ENCODE measurements around the gene TTLL13. TPM values are rescaled to one million over a fixed set of nuclear protein-coding genes. Genes with fewer than 3 reads are reported as not detected.

The TTLL13 gene
- total and polyA plus RNA-seq, 2 of the 8 experiments (the other 6 are each of a cell fraction or from before 2014, with no cell fraction given): 0.03 TPM; not detected in 1

DNA sequence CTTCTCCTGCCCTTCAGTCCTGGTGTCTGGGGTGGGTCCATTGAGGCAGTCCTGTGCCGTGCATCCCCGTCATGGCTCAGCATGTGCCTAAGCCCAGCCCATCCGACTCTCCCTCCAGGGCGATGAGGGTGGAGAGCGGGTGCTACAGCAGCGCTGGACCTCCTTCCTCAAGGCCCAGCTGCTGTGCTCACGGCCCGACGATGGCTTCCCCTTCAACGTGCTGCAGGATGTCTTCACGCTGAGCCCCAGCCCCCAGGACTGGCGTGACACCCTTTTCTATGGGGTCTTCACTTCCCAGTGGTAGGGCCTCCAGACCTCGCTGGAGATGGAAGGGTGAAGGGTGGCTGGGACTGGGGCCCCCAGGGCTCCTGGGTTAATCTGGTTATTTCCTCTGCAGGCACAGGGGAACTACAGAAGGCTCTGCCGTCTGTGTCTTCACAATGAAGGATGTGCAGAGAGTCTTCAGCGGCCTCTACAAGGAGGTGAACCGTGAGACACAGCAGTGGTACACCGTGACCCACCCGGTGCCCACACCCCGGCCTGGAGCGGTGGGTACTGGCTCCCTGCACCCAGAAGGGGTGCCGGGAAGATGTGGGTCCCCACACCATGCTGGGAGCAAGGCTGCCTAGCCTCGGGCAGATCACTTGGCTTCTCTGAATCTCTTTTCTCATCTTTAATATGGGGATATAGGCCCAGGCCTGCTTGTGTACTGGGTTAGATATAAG lies 25.8 kb upstream of the TTLL13 start:
- H3K4me2 ChIP-seq (ENCODE audit: insufficient read depth in 1 of 2, low read depth in 2 of 2, low read length in 2 of 2): no peak overlapping the region
- POLR2A ChIA-PET (ENCODE audit: partially characterized antibody): no interaction called here
- H3K18ac ChIP-seq (ENCODE audit: extremely low read depth, low read length): no peak overlapping the region
- no peak overlapping the region for H3K23ac ChIP-seq (ENCODE audit: insufficient read length)
- no peak overlapping the region for H3K56ac ChIP-seq (replicated peaks; ENCODE audit: insufficient read length, low read depth, low read length)
- CTCF ChIA-PET (ENCODE audit: partially characterized antibody): interaction anchor here (0.6 to 12.3 kb wide), 8 partner anchors 9 to 501 kb away, joined by 3 to 182 read pairs (median 27); partner anchors contain the start of genes CIB1, GDPGP1 and SEMA4B
- no peak overlapping the region for H3K4me3 ChIP-seq (ENCODE audit: extremely low read depth in 1 of 4, insufficient read depth in 2 of 4, low read depth in 3 of 4, low read length in 4 of 4)
- FAIRE-seq (no peak), DNase-seq (ENCODE audit: low read depth in 1 of 2, low spot score in 2 of 2) (no peak)
- no peak overlapping the region for H2BK12ac ChIP-seq (ENCODE audit: low read depth, low read length)
- H2AFZ ChIP-seq (ENCODE audit: low read length): no peak overlapping the region
- no peak overlapping the region for H4K91ac ChIP-seq (replicated peaks; ENCODE audit: insufficient read length, low read length)
- H2BK15ac ChIP-seq (ENCODE audit: low read length): no peak overlapping the region
- peaks cover 0 to 2% (median under 1%) of the 10 kb centered on the region in 4 experiments; a peak in 2 of 7 replicates for H3K4me1 ChIP-seq (replicated peaks in 1 of 4; ENCODE audit: control insufficient read depth in 3 of 4, insufficient read depth in 4 of 4, low read length in 3 of 4)
- H3K27ac ChIP-seq (ENCODE audit: low read depth, low read length): no peak overlapping the region
- no peak overlapping the region; the same call in 1 of the 2 replicates for H4K8ac ChIP-seq (ENCODE audit: extremely low read depth, insufficient read depth, low read length)
- H2AK5ac ChIP-seq (ENCODE audit: low read depth, low read length): no peak overlapping the region
- 95% methylated on average over 22 of the region's 22 CpGs; no CpG with 5 or more reads in 1 of the 2 experiments for WGBS, 2 experiments (ENCODE audit: extremely low coverage in 1 of 2, insufficient coverage in 1 of 2, insufficient read length in 1 of 2, insufficient replicate concordance in 2 of 2, low coverage in 1 of 2, low lambda C conversion rate in 2 of 2, missing lambda C conversion rate in 1 of 2)
- no peak overlapping the region for H2BK120ac ChIP-seq (replicated peaks; ENCODE audit: low read depth, low read length)
- no peaks in the 10 kb centered on the region for H3K23me2 ChIP-seq (ENCODE audit: low read depth, low read length)
- no peak overlapping the region for H3K9ac ChIP-seq (replicated peaks in 1 of 4; ENCODE audit: extremely low read depth in 1 of 4, low read depth in 3 of 4, low read length in 3 of 4)
- peaks cover 11 to 45% (median 29%) of the 10 kb centered on the region in 4 experiments; a peak in 7 of 8 replicates for H3K36me3 ChIP-seq (ENCODE audit: control insufficient read depth in 2 of 4, insufficient read depth in 4 of 4, low read length in 3 of 4)
- no peaks in the 10 kb centered on the region for H3K79me1 ChIP-seq (ENCODE audit: low read depth, low read length)
- H4K20me1 ChIP-seq (replicated peaks in 1 of 2; ENCODE audit: control insufficient read depth in 1 of 2, insufficient read depth in 2 of 2, low read length in 2 of 2): peaks cover 0 to 6% of the 10 kb centered on the region in 2 experiments
- H3K79me2 ChIP-seq (ENCODE audit: control insufficient read depth in 1 of 2, insufficient read depth in 2 of 2, low read length in 2 of 2): no peaks in the 10 kb centered on the region
- no peaks in the 10 kb centered on the region for H3K9me3 ChIP-seq (ENCODE audit: insufficient read depth in 2 of 2, low read depth in 1 of 2, low read length in 1 of 2)
- no peak overlapping the region for H4K5ac ChIP-seq (ENCODE audit: insufficient read length, low read depth, low read length)
- H2BK20ac ChIP-seq (ENCODE audit: low read length): no peak overlapping the region
- H3K27me3 ChIP-seq (replicated peaks in 1 of 4; ENCODE audit: control insufficient read depth in 3 of 4, extremely low read depth in 1 of 4, insufficient read depth in 3 of 4, low read length in 3 of 4): no peaks in the 10 kb centered on the region
- no peak overlapping the region for H2BK5ac ChIP-seq (ENCODE audit: low read depth, low read length)
- TF ChIP-seq, protein P1, sequence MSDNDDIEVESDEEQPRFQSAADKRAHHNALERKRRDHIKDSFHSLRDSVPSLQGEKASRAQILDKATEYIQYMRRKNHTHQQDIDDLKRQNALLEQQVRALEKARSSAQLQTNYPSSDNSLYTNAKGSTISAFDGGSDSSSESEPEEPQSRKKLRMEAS (IDR thresholded peaks at IDR 0.05): no peak
- TF ChIP-seq POLR2AphosphoS5 (IDR thresholded peaks at IDR 0.05; ENCODE audit: low read depth, low read length) (0 out of 2 replicates have a peak, but pooled peaks have one; percentile 23), SIRT6 (IDR thresholded peaks at IDR 0.05; ENCODE audit: low read length) (no peak), BACH1 (IDR thresholded peaks at IDR 0.05; ENCODE audit: low read length) (no peak)
- H3K4ac ChIP-seq (replicated peaks; ENCODE audit: insufficient read length, low read depth, low read length): no peak overlapping the region
- no peak overlapping the region for H3K14ac ChIP-seq (ENCODE audit: insufficient read length)
